Mesothelial cell of epicardium (in vitro differentiated cells): Measurements from ENCODE around the gene RIPOR3. TPM values are rescaled to one million over a fixed set of nuclear protein-coding genes. Genes with fewer than 3 reads are reported as not detected.
"Not testable (repeated sequence)": the region's sequence is repeated elsewhere in the genome, so short reads cannot be mapped to it uniquely, and the experiment has no call there.

ENCODE experiments used
- DNase-seq, 2 experiments: peaks; one replicate each; pipeline ENCODE4 v3.0.0; 2021; ENCODE audit warnings: low spot score in 2 of 2; ENCODE audit not compliant: unreplicated experiment in 2 of 2
- H3K27ac Mint-ChIP-seq: 2 replicates; pipeline ENCODE4 v1.8.0; 2021; ENCODE audit warnings: mixed read lengths
- H3K27me3 Mint-ChIP-seq: 2 replicates; pipeline ENCODE4 v1.8.0; 2021; ENCODE audit warnings: low read depth, mixed read lengths
- H3K36me3 Mint-ChIP-seq: 2 replicates; pipeline ENCODE4 v1.8.0; 2021; ENCODE audit warnings: mixed read lengths
- H3K4me1 Mint-ChIP-seq: 2 replicates; pipeline ENCODE4 v1.8.0; 2021; ENCODE audit warnings: mixed read lengths
- H3K4me3 Mint-ChIP-seq: 2 replicates; pipeline ENCODE4 v1.8.0; 2021; ENCODE audit warnings: mild to moderate bottlenecking, moderate library complexity, mixed read lengths
- H3K9me3 Mint-ChIP-seq: 2 replicates; pipeline ENCODE4 v1.8.0; 2021; ENCODE audit warnings: mixed read lengths
- CTCF ChIP-seq: fragments of 200-600 bp; sonication (generic); IDR thresholded peaks from one replicate; pipeline ENCODE4 v1.5.0; 2021; ENCODE audit warnings: antibody characterized with exemption; ENCODE audit not compliant: unreplicated experiment
- total RNA-seq: library from RNA; stranded (reverse); gene quantifications from 3 replicates; pipeline ENCODE4 v1.2.1, GENCODE V29; 2021

RIPOR3 gene
- total RNA-seq, 1 donor from 2014 or later: 18.8 TPM

- Mint-ChIP-seq H3K27ac (no peak overlapping the region), H3K4me3 (no peak overlapping the region), H3K36me3 (no peaks in the 10 kb centered on the region), H3K27me3 (no peaks in the 10 kb centered on the region), H3K9me3 (no peaks in the 10 kb centered on the region), H3K4me1 (peaks cover 19% of the 10 kb centered on the region)
- no peak for TF ChIP-seq CTCF
- no peak for DNase-seq
Measured at GRCh38 chr20:50681359-50682064, 9.8 kb downstream of the RIPOR3 start.

- Mint-ChIP-seq H3K4me1 (peaks cover 21% of the 10 kb centered on the region), H3K27ac (peak overlapping the region; percentile 66), H3K27me3 (no peaks in the 10 kb centered on the region), H3K36me3 (no peaks in the 10 kb centered on the region), H3K4me3 (no peak overlapping the region), H3K9me3 (no peaks in the 10 kb centered on the region)
- TF ChIP-seq CTCF: no peak
- DNase-seq: no peak
Measured at GRCh38 chr20:50680105-50680960, 11.0 kb downstream of the RIPOR3 start.

- H3K4me1 Mint-ChIP-seq: peaks cover 21% of the 10 kb centered on the region
- H3K27ac Mint-ChIP-seq: peak overlapping the region; percentile 66
- H3K27me3 Mint-ChIP-seq: no peaks in the 10 kb centered on the region
- no peak for DNase-seq
- H3K36me3 Mint-ChIP-seq: no peaks in the 10 kb centered on the region
- H3K9me3 Mint-ChIP-seq: no peaks in the 10 kb centered on the region
- no peak for TF ChIP-seq CTCF
- no peak overlapping the region for H3K4me3 Mint-ChIP-seq
Measured at GRCh38 chr20:50679753-50680104, 11.6 kb downstream of the RIPOR3 start.

- H3K27ac Mint-ChIP-seq: peak overlapping the region; percentile 64
- no peak overlapping the region for H3K4me3 Mint-ChIP-seq
- no peaks in the 10 kb centered on the region for H3K9me3 Mint-ChIP-seq
- peaks cover 32% of the 10 kb centered on the region for H3K4me1 Mint-ChIP-seq
- no peaks in the 10 kb centered on the region for H3K36me3 Mint-ChIP-seq
- DNase-seq: no peak
- H3K27me3 Mint-ChIP-seq: no peaks in the 10 kb centered on the region
- TF ChIP-seq CTCF: no peak
Measured at GRCh38 chr20:50678169-50678898, 13.0 kb downstream of the RIPOR3 start.

GRCh38 chr20:50676858-50677257 lies 14.5 kb downstream of the RIPOR3 start:
- Mint-ChIP-seq H3K4me1 (peaks cover 33% of the 10 kb centered on the region), H3K27me3 (no peaks in the 10 kb centered on the region), H3K4me3 (no peak overlapping the region), H3K36me3 (no peaks in the 10 kb centered on the region), H3K9me3 (no peaks in the 10 kb centered on the region), H3K27ac (no peak overlapping the region)
- TF ChIP-seq CTCF: no peak
- DNase-seq: no peak

GRCh38 chr20:50676377-50676731 lies 15.0 kb downstream of the RIPOR3 start:
- not testable (repeated sequence) for DNase-seq, H3K4me3 Mint-ChIP-seq, H3K27ac Mint-ChIP-seq, H3K9me3 Mint-ChIP-seq, H3K36me3 Mint-ChIP-seq, H3K27me3 Mint-ChIP-seq
- peaks cover 33% of the 10 kb centered on the region for H3K4me1 Mint-ChIP-seq
